ENCODE results near the gene MOB4.

DNA sequence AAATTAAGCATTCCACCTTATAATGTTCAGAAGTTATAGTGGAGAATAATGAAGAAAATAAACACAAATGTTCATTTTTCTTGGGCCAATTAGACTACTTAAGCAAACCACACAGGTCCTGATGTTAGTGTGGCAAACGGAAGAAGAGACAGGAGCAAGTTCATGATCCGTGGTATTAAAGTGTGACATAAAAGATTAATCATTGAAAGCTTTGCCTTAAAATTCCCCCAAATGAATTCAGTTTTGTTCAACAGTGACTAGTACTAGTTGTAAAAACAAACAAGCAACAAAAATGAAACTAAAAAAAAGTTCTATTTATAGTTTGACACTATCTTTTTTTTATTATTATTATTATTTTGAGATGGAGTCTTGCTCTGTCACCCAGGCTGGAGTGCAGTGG is 85.9 kb downstream of the MOB4 start:
- TF ChIP-seq SP1 (IDR thresholded peaks at IDR 0.05; ENCODE audit: low read depth, low read length) (no peak), NR2F1 (conservative IDR thresholded peaks at IDR 0.05) (no peak), YY1 (IDR thresholded peaks at IDR 0.05; ENCODE audit: low read depth, low read length) (no peak), ZNF384 (IDR thresholded peaks at IDR 0.05; ENCODE audit: borderline replicate concordance, low read depth, low read length) (no peak)
